Left hindlimb (tissue), 1 donor: Measurements from ENCODE around the gene NXNL2.

ENCODE experiments used
- DNase-seq: peaks from one replicate; pipeline ENCODE4 v3.0.0-alpha.2; 2018

NXNL2 gene

GRCh38 chr9:88533951-88534455, 975 bp upstream of the NXNL2 start:
- no peak for DNase-seq

GRCh38 chr9:88535226-88536022, 446 bp downstream of the NXNL2 start:
- DNase-seq: no peak

GRCh38 chr9:88536023-88536324, 996 bp downstream of the NXNL2 start:
- DNase-seq: no peak

- DNase-seq: no peak
These were observed 2.2 kb downstream of the NXNL2 start for GRCh38 chr9:88536951-88537760.

GRCh38 chr9:88537761-88538091, 2.7 kb downstream of the NXNL2 start:
- DNase-seq: peak; percentile 77

- DNase-seq: no peak
These were observed 3.5 kb downstream of the NXNL2 start for GRCh38 chr9:88538311-88539085.

GRCh38 chr9:88539246-88539645, 4.3 kb downstream of the NXNL2 start:
- no peak for DNase-seq

GRCh38 chr9:88540251-88540763, 5.3 kb downstream of the NXNL2 start:
- DNase-seq: no peak

- no peak for DNase-seq
These were observed 9.3 kb downstream of the NXNL2 start for GRCh38 chr9:88544245-88544644.

GRCh38 chr9:88551546-88552137, 16.7 kb downstream of the NXNL2 start:
- DNase-seq: no peak

- DNase-seq: no peak
These were observed 18.4 kb downstream of the NXNL2 start for GRCh38 chr9:88553350-88553749.

- DNase-seq: no peak
These were observed 20.4 kb downstream of the NXNL2 start for GRCh38 chr9:88555268-88555980.

- no peak for DNase-seq
These were observed 24.7 kb downstream of the NXNL2 start for GRCh38 chr9:88559661-88560060.

GRCh38 chr9:88567870-88568269, 32.9 kb downstream of the NXNL2 start:
- DNase-seq: no peak

- peak; percentile 72 for DNase-seq
These were observed 36.4 kb downstream of the NXNL2 start for GRCh38 chr9:88571419-88571818.

- no peak for DNase-seq
These were observed 37.7 kb downstream of the NXNL2 start for GRCh38 chr9:88572684-88573083.

GRCh38 chr9:88574953-88575352, 40.0 kb downstream of the NXNL2 start:
- DNase-seq: no peak

- no peak for DNase-seq
These were observed 42.5 kb downstream of the NXNL2 start for GRCh38 chr9:88577256-88578120.

- DNase-seq: peak; percentile 83
These were observed 43.4 kb downstream of the NXNL2 start for GRCh38 chr9:88578121-88579049.
